Measurements from ENCODE around the gene JAM3.

- no peak for TF ChIP-seq CTCF (IDR thresholded peaks at IDR 0.05)
- TF ChIP-seq POLR2A (IDR thresholded peaks at IDR 0.05) = no peak
Observed at GRCh38 chr11:134152696-134153095, 83.8 kb downstream of the JAM3 start.
